AG04450 (cell line): ENCODE measurements around the gene DNAH1. TPM values are rescaled to one million over a fixed set of nuclear protein-coding genes. Genes with fewer than 3 reads are reported as not detected.
"Not testable (repeated sequence)": the region's sequence is repeated elsewhere in the genome, so short reads cannot be mapped to it uniquely, and the experiment has no call there.

Source experiments
- CTCF ChIA-PET: fragments of 300-600, 350-600 bp; formaldehyde crosslinking; extraction: SDS; loops from one replicate; lab custom pipeline; 2022; ENCODE audit warnings: antibody characterized with exemption, inconsistent platforms; lab: Charles Lee
- POLR2A ChIA-PET: fragments of 350-600 bp; formaldehyde crosslinking; extraction: SDS; loops from one replicate; lab custom pipeline; 2021; ENCODE audit warnings: antibody characterized with exemption, inconsistent platforms; lab: Yijun Ruan, JAX
- DNase-seq: peaks from one replicate; pipeline ENCODE4 v3.0.0-alpha.2; 2011; ENCODE audit warnings: low read depth, low spot score
- H3K27ac ChIP-seq: one replicate; pipeline ENCODE4 v1.5.1; 2012; ENCODE audit warnings: low read depth, low read length, control low read depth
- H3K27me3 ChIP-seq: one replicate; pipeline ENCODE4 v1.6.0; 2012; ENCODE audit warnings: low read length; ENCODE audit not compliant: control insufficient read depth, insufficient read depth
- H3K4me3 ChIP-seq: 2 replicates; pipeline ENCODE4 v1.5.1; 2011; ENCODE audit warnings: mild to moderate bottlenecking, low read depth, low read length, control low read depth
- H3K9me3 ChIP-seq: 2 replicates; pipeline ENCODE4 v1.5.1; 2012; ENCODE audit warnings: low read length; ENCODE audit not compliant: control insufficient read depth, insufficient read depth
- polyA plus RNA-seq: library from polyadenylated mRNA; depleted of rRNA; stranded (reverse); fragments of >200 nt; gene quantifications from 2 replicates; pipeline ENCODE4 v1.2.3, GENCODE V29; 2011
- TF ChIP-seq, protein P1 (sequence below): IDR thresholded peaks from 2 replicates; pipeline ENCODE4 v1.5.1; 2011; ENCODE audit warnings: low read depth, low read length, control low read depth, inconsistent platforms

The DNAH1 gene
- polyA plus RNA-seq, 1 experiment, result 1.4 TPM

- ChIA-PET CTCF (interaction anchor here (1.4 kb wide), 1 partner anchor 35 kb away, joined by 4 read pairs; no protein-coding TSS in a partner anchor), POLR2A (no interaction called here)
- no peak overlapping the region for H3K27ac ChIP-seq
- DNase-seq, result no peak
- no peak overlapping the region for H3K4me3 ChIP-seq
- TF ChIP-seq, protein P1, sequence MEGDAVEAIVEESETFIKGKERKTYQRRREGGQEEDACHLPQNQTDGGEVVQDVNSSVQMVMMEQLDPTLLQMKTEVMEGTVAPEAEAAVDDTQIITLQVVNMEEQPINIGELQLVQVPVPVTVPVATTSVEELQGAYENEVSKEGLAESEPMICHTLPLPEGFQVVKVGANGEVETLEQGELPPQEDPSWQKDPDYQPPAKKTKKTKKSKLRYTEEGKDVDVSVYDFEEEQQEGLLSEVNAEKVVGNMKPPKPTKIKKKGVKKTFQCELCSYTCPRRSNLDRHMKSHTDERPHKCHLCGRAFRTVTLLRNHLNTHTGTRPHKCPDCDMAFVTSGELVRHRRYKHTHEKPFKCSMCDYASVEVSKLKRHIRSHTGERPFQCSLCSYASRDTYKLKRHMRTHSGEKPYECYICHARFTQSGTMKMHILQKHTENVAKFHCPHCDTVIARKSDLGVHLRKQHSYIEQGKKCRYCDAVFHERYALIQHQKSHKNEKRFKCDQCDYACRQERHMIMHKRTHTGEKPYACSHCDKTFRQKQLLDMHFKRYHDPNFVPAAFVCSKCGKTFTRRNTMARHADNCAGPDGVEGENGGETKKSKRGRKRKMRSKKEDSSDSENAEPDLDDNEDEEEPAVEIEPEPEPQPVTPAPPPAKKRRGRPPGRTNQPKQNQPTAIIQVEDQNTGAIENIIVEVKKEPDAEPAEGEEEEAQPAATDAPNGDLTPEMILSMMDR, result no peak
- H3K27me3 ChIP-seq, result no peaks in the 10 kb centered on the region
- H3K9me3 ChIP-seq, result peaks cover 3% of the 10 kb centered on the region; the same call in 1 of the 2 replicates
Observed at GRCh38 chr3:52272831-52273230, 43.3 kb upstream of the DNAH1 start.

- H3K27me3 ChIP-seq, H3K9me3 ChIP-seq, DNase-seq, H3K27ac ChIP-seq, H3K4me3 ChIP-seq, CTCF ChIA-PET, POLR2A ChIA-PET: not testable (repeated sequence)
Observed at GRCh38 chr3:52274781-52275180, 41.3 kb upstream of the DNAH1 start.

DNA sequence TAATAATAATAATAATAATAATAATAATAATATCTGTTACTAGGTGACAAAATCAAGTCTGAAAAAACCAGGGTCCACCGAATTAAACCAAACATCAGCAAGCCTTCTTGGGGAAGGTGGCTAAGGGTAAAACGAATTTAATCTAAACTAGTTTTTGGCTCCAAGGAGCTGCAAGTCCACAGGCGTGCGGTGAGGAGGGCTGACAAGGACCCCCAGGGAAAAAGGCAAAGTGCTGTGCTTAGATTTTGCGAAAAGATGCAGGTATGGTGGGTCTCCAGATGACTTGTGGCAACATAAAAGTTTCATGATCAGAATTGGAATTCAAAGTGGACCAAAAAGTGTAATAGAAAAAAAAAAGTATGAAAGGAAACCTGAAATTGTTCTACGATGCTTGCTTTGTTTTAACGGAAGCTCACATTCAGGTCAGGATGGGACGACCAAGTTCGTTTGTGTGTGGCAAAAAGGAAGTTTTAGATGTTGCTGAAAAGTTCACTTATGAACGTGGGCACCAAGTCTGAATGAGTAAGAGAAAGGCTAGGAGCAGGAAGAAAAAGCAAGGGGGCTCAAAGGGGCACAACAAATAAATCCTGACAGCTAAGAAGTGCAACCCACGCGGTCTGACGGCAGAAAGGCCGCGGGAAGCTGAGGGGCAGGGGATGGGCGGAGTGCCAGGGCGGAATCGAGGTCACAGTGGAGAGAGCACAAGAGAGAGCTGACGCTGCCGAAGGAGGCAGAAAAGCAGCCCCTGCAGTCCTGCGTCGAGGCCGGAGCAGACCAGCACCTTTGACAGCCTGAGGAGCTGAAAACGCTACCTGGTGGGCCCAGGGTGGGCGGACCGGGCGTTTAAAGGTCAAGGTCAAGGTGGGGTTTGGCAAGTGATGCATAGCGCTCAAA lies 38.8 kb upstream of the DNAH1 start:
- POLR2A ChIA-PET, result interaction anchor here (0.7 to 2.9 kb wide), 9 partner anchors 10 to 220 kb away, joined by 3 to 17 read pairs (median 6); partner anchors contain the start of genes GLYCTK, PPM1M and TWF2

GRCh38 chr3:52277972-52278509 lies 38.1 kb upstream of the DNAH1 start:
- Histone ChIP-seq H3K9me3 (peaks cover 3% of the 10 kb centered on the region; the same call in 1 of the 2 replicates), H3K27me3 (no peaks in the 10 kb centered on the region), H3K4me3 (peak overlapping the region; percentile 99), H3K27ac (peak overlapping the region; percentile 90)
- DNase-seq, result no peak
- TF ChIP-seq, protein P1, result peak; percentile 47
- CTCF ChIA-PET, result interaction anchor here (0.6 to 3.1 kb wide), 7 partner anchors 18 to 258 kb away, joined by 3 to 15 read pairs (median 4); no protein-coding TSS in a partner anchor
- POLR2A ChIA-PET, result interaction anchor here (0.5 to 2.9 kb wide), 14 partner anchors 9 to 222 kb away, joined by 3 to 17 read pairs (median 4); partner anchors contain the start of genes DUSP7, GLYCTK, POC1A and PPM1M

More for the DNA sequence above, 38.8 kb upstream of the DNAH1 start:
- Histone ChIP-seq H3K27me3 (no peaks in the 10 kb centered on the region), H3K27ac (peak overlapping the region; percentile 90), H3K4me3 (peak overlapping the region; percentile 99), H3K9me3 (peaks cover 3% of the 10 kb centered on the region; the same call in 1 of the 2 replicates)
- peak; percentile 29 for DNase-seq
- TF ChIP-seq, protein P1, result no peak
- CTCF ChIA-PET, result interaction anchor here (0.6 to 3.1 kb wide), 7 partner anchors 37 to 180 kb away, joined by 3 to 15 read pairs (median 4); no protein-coding TSS in a partner anchor

GRCh38 chr3:52278510-52279069 lies 37.5 kb upstream of the DNAH1 start, which contains the start of gene WDR82:
Gene WDR82 (minus strand): TSS chr3:52278649. CDS start chr3:52278361, 288 bp downstream.
- Histone ChIP-seq H3K27me3 (no peaks in the 10 kb centered on the region), H3K27ac (peak within 1 kb of the TSS; percentile 90), H3K9me3 (peaks cover 3% of the 10 kb centered on the region; the same call in 1 of the 2 replicates), H3K4me3 (peak within 1 kb of the TSS; percentile 99)
- ChIA-PET CTCF (interaction anchor here (0.6 to 4.0 kb wide), 14 partner anchors 15 to 257 kb away, joined by 3 to 37 read pairs (median 4); no protein-coding TSS in a partner anchor), POLR2A (interaction anchor here (0.5 to 2.9 kb wide), 16 partner anchors 9 to 222 kb away, joined by 3 to 17 read pairs (median 4); partner anchors contain the start of genes DUSP7, GLYCTK, POC1A and PPM1M)
- TF ChIP-seq, protein P1, result peak; percentile 53
- peak; percentile 74 for DNase-seq
